Measurements from ENCODE around the gene DYSF. TPM values are rescaled to one million over a fixed set of nuclear protein-coding genes. Genes with fewer than 3 reads are reported as not detected.

The DYSF gene
- total RNA-seq, 2 experiments from 2014 or later, result not detected

- Histone ChIP-seq H3K4me3 (ENCODE audit: low read depth, low read length, poor library complexity, severe bottlenecking) (no peak overlapping the region), H3K36me3 (ENCODE audit: insufficient read depth, low read length) (no peaks in the 10 kb centered on the region), H2AFZ (ENCODE audit: low read length) (no peak overlapping the region), H3K27ac (ENCODE audit: low read depth, low read length, poor library complexity, severe bottlenecking) (no peak overlapping the region), H3K79me2 (ENCODE audit: insufficient read depth, low read depth, low read length) (no peaks in the 10 kb centered on the region), H3K4me2 (ENCODE audit: low read length) (no peak overlapping the region), H4K20me1 (ENCODE audit: insufficient read depth, low read length) (no peaks in the 10 kb centered on the region), H3K9me2 (ENCODE audit: insufficient read depth, low read length) (no peaks in the 10 kb centered on the region), H3K9me3 (ENCODE audit: low read length) (no peaks in the 10 kb centered on the region), H3K4me1 (ENCODE audit: insufficient read depth, low read length, poor library complexity, severe bottlenecking) (no peaks in the 10 kb centered on the region)
- no TSS peak for BruUV-seq (replicated peaks)
- no peak for TF ChIP-seq EZH2phosphoT487 (IDR thresholded peaks at IDR 0.05; ENCODE audit: borderline replicate concordance, low read depth, low read length)
- no peak for TF ChIP-seq CTCF (conservative IDR thresholded peaks at IDR 0.05; ENCODE audit: low read length)
- intact Hi-C loops (cut with micrococcal nuclease; ENCODE audit: unreplicated experiment), result no loop called here
- DNase-seq (ENCODE audit: low spot score), result no peak
- ChIA-PET CTCF (ENCODE audit: unreplicated experiment) (no interaction called here), POLR2A (no interaction called here)
Observed at GRCh38 chr2:71700658-71701397, 247.5 kb downstream of the DYSF start.

- ChIA-PET POLR2A (no interaction called here), CTCF (ENCODE audit: unreplicated experiment) (no interaction called here)
- Histone ChIP-seq H3K4me1 (ENCODE audit: insufficient read depth, low read length, poor library complexity, severe bottlenecking) (no peaks in the 10 kb centered on the region), H3K79me2 (ENCODE audit: insufficient read depth, low read depth, low read length) (no peaks in the 10 kb centered on the region), H3K9me2 (ENCODE audit: insufficient read depth, low read length) (no peaks in the 10 kb centered on the region), H3K27ac (ENCODE audit: low read depth, low read length, poor library complexity, severe bottlenecking) (no peak overlapping the region), H2AFZ (ENCODE audit: low read length) (no peak overlapping the region), H4K20me1 (ENCODE audit: insufficient read depth, low read length) (no peaks in the 10 kb centered on the region), H3K4me3 (ENCODE audit: low read depth, low read length, poor library complexity, severe bottlenecking) (no peak overlapping the region), H3K36me3 (ENCODE audit: insufficient read depth, low read length) (no peaks in the 10 kb centered on the region), H3K9me3 (ENCODE audit: low read length) (no peaks in the 10 kb centered on the region), H3K4me2 (ENCODE audit: low read length) (no peak overlapping the region)
- intact Hi-C loops (cut with micrococcal nuclease; ENCODE audit: unreplicated experiment), result no loop called here
- no TSS peak for BruUV-seq (replicated peaks)
- DNase-seq (ENCODE audit: low spot score), result no peak
- TF ChIP-seq CTCF (conservative IDR thresholded peaks at IDR 0.05; ENCODE audit: low read length) (no peak), EZH2phosphoT487 (IDR thresholded peaks at IDR 0.05; ENCODE audit: borderline replicate concordance, low read depth, low read length) (no peak)
Observed at GRCh38 chr2:71702071-71702970, 249.0 kb downstream of the DYSF start.
